AG04450 (cell line): Measurements from ENCODE around the gene ARPC1A. TPM values are rescaled to one million over a fixed set of nuclear protein-coding genes. Genes with fewer than 3 reads are reported as not detected.

Experiments used
- CTCF ChIA-PET: fragments of 300-600, 350-600 bp; formaldehyde crosslinking; extraction: SDS; loops from one replicate; lab custom pipeline; 2022; ENCODE audit warnings: antibody characterized with exemption, inconsistent platforms; lab: Charles Lee
- POLR2A ChIA-PET: fragments of 350-600 bp; formaldehyde crosslinking; extraction: SDS; loops from one replicate; lab custom pipeline; 2021; ENCODE audit warnings: antibody characterized with exemption, inconsistent platforms; lab: Yijun Ruan, JAX
- DNase-seq: peaks from one replicate; pipeline ENCODE4 v3.0.0-alpha.2; 2011; ENCODE audit warnings: low read depth, low spot score
- H3K27ac ChIP-seq: one replicate; pipeline ENCODE4 v1.5.1; 2012; ENCODE audit warnings: low read depth, low read length, control low read depth
- H3K27me3 ChIP-seq: one replicate; pipeline ENCODE4 v1.6.0; 2012; ENCODE audit warnings: low read length; ENCODE audit not compliant: control insufficient read depth, insufficient read depth
- H3K4me3 ChIP-seq: 2 replicates; pipeline ENCODE4 v1.5.1; 2011; ENCODE audit warnings: mild to moderate bottlenecking, low read depth, low read length, control low read depth
- H3K9me3 ChIP-seq: 2 replicates; pipeline ENCODE4 v1.5.1; 2012; ENCODE audit warnings: low read length; ENCODE audit not compliant: control insufficient read depth, insufficient read depth
- CTCF ChIP-seq: IDR thresholded peaks from 2 replicates; pipeline ENCODE4 v1.5.1; 2011; ENCODE audit warnings: low read depth, low read length, control low read depth, inconsistent platforms
- polyA plus RNA-seq: library from polyadenylated mRNA; depleted of rRNA; stranded (reverse); fragments of >200 nt; gene quantifications from 2 replicates; pipeline ENCODE4 v1.2.3, GENCODE V29; 2011

ARPC1A gene
- polyA plus RNA-seq, 1 experiment: 259 TPM

- no peak for TF ChIP-seq CTCF
- POLR2A ChIA-PET: no interaction called here
- CTCF ChIA-PET: no interaction called here
Observed at GRCh38 chr7:99387912-99388311, 62.2 kb downstream of the ARPC1A start.

DNA sequence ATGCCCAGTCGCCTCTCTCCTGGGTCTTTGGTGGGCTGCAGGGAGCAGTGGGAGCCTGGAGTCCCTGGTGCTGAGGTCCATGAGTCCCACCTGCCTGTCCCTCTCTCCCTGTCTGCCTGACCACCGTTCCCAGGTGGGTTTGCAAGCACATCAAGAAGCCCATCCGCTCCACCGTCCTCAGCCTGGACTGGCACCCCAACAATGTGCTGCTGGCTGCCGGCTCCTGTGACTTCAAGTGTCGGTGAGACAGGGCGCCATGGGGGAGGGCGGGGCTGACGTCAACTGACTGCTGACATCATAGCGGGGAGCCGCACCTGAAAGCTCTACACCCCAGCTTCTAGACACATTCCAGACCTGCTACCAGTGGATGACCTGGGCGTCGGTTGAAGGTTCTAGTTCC is 64.1 kb downstream of the ARPC1A start:
- DNase-seq: no peak
- TF ChIP-seq CTCF: no peak
- Histone ChIP-seq H3K9me3 (no peaks in the 10 kb centered on the region; the same call in 1 of the 2 replicates), H3K27ac (no peak overlapping the region), H3K4me3 (no peak overlapping the region), H3K27me3 (no peaks in the 10 kb centered on the region)
- ChIA-PET CTCF (no interaction called here), POLR2A (no interaction called here)

More at GRCh38 chr7:99387912-99388311, 62.2 kb downstream of the ARPC1A start:
- no peaks in the 10 kb centered on the region for H3K27me3 ChIP-seq
- H3K9me3 ChIP-seq: no peaks in the 10 kb centered on the region; the same call in 1 of the 2 replicates
- no peak for DNase-seq
- no peak overlapping the region for H3K4me3 ChIP-seq
- H3K27ac ChIP-seq: no peak overlapping the region

GRCh38 chr7:99390941-99391602 is 65.4 kb downstream of the ARPC1A start:
- CTCF ChIA-PET: no interaction called here
- no peak for DNase-seq
- no peak for TF ChIP-seq CTCF
- Histone ChIP-seq H3K27ac (no peak overlapping the region), H3K9me3 (no peaks in the 10 kb centered on the region; the same call in 1 of the 2 replicates), H3K27me3 (no peaks in the 10 kb centered on the region), H3K4me3 (no peak overlapping the region)
- POLR2A ChIA-PET: interaction anchor here (1.0 to 1.1 kb wide), 2 partner anchors 17 to 18 kb away, joined by 5 to 6 read pairs; partner anchors contain the start of genes ARPC1B, BUD31 and PDAP1

DNA sequence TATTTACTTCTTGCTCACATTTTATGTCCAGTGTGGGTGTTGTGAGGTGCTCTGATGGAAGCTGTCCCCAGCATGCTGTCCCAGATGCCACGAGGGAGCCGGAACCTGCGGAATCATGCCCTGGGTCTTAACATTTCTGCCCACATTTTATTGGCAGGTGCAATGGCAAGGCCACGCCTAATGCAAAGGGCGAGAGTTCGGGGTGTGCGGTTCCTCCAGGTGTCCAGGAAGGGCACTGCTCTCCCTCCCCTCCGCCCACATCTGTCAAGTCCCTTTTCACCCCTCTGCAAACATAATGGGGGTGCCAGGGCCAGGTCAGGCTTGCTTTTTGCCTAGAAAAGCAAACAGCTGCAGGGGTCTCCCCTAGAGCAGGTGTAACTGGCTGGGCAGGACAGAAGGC is 66.3 kb downstream of the ARPC1A start:
- Histone ChIP-seq H3K27me3 (no peaks in the 10 kb centered on the region), H3K27ac (no peak overlapping the region), H3K9me3 (no peaks in the 10 kb centered on the region; the same call in 1 of the 2 replicates), H3K4me3 (no peak overlapping the region)
- DNase-seq: no peak
- ChIA-PET POLR2A (interaction anchor here (0.9 to 1.9 kb wide), 3 partner anchors 16 to 29 kb away, joined by 3 to 9 read pairs (median 5); partner anchors contain the start of genes ARPC1B, BUD31 and PDAP1), CTCF (interaction anchor here (0.6 kb wide), 1 partner anchor 10 kb away, joined by 3 read pairs; no protein-coding TSS in a partner anchor)
- no peak for TF ChIP-seq CTCF

DNA sequence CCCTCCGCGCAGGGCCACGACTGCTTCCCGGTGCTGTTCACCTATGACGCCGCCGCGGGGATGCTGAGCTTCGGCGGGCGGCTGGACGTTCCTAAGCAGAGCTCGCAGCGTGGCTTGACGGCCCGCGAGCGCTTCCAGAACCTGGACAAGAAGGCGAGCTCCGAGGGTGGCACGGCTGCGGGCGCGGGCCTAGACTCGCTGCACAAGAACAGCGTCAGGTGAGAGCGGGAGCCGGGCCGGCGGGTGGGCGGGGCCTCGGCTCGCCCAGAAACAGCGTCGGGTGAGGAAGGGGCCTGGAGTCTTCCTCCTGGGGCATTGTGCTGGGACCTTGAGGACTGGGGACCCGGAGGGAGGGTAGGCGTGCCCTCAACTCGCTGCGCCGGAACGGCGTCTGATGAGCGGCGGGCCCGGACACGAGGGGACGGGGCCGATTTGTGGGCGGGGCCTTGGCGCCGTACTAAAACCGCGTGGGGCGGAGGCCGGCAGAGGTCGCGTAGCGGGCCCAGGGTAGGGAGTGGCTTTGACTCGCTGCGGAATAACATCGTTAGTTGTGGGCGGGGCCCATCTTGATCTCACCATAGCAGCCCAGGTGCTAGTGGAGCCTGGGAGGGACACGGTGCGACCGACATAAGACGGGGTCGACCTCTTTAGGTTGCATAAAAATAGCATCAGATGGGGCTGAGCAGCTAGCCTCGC is 67.1 kb downstream of the ARPC1A start:
- peak overlapping the region; percentile 42 for H3K4me3 ChIP-seq

More for the DNA sequence above, 67.1 kb downstream of the ARPC1A start:
- no peak for TF ChIP-seq CTCF
- no peak for DNase-seq
- Histone ChIP-seq H3K27me3 (no peaks in the 10 kb centered on the region), H3K9me3 (no peaks in the 10 kb centered on the region; the same call in 1 of the 2 replicates), H3K27ac (peak overlapping the region; percentile 31)
- ChIA-PET CTCF (interaction anchor here (0.6 kb wide), 1 partner anchor 11 kb away, joined by 3 read pairs; no protein-coding TSS in a partner anchor), POLR2A (interaction anchor here (0.9 to 1.9 kb wide), 3 partner anchors 16 to 30 kb away, joined by 3 to 9 read pairs (median 4); partner anchors contain the start of genes BUD31 and PDAP1)
